ENCODE measurements around the gene KIRREL1.

KIRREL1 gene

GRCh38 chr1:158037866-158038359 is 44.5 kb downstream of the KIRREL1 start:
- Histone ChIP-seq H3K4me3 (ENCODE audit: severe bottlenecking) (no peak overlapping the region), H3K4me1 (ENCODE audit: insufficient read depth, poor library complexity, severe bottlenecking) (peaks cover 24% of the 10 kb centered on the region), H3K9me3 (ENCODE audit: severe bottlenecking) (no peaks in the 10 kb centered on the region), H3K36me3 (ENCODE audit: low read depth) (peaks cover 11% of the 10 kb centered on the region), H3K27me3 (ENCODE audit: insufficient read depth, poor library complexity, severe bottlenecking) (no peaks in the 10 kb centered on the region), H3K27ac (ENCODE audit: poor library complexity, severe bottlenecking) (peak overlapping the region; percentile 88)
- no peak for TF ChIP-seq CTCF (IDR thresholded peaks at IDR 0.05; ENCODE audit: poor library complexity, severe bottlenecking)
- DNase-seq (ENCODE audit: low spot score) (peak; percentile 70), ATAC-seq (ENCODE audit: low read depth) (peak; percentile 87)

GRCh38 chr1:158038793-158039192 is 45.3 kb downstream of the KIRREL1 start:
- DNase-seq (ENCODE audit: low spot score) = no peak
- no peak for TF ChIP-seq CTCF (IDR thresholded peaks at IDR 0.05; ENCODE audit: poor library complexity, severe bottlenecking)
- ATAC-seq (ENCODE audit: low read depth) = no peak
- Histone ChIP-seq H3K27me3 (ENCODE audit: insufficient read depth, poor library complexity, severe bottlenecking) (no peaks in the 10 kb centered on the region), H3K36me3 (ENCODE audit: low read depth) (peaks cover 8% of the 10 kb centered on the region; the same call in 1 of the 2 replicates), H3K4me1 (ENCODE audit: insufficient read depth, poor library complexity, severe bottlenecking) (peaks cover 24% of the 10 kb centered on the region), H3K4me3 (ENCODE audit: severe bottlenecking) (no peak overlapping the region), H3K9me3 (ENCODE audit: severe bottlenecking) (no peaks in the 10 kb centered on the region), H3K27ac (ENCODE audit: poor library complexity, severe bottlenecking) (peak overlapping the region; percentile 88)

GRCh38 chr1:158039380-158039779 is 45.9 kb downstream of the KIRREL1 start:
- peak overlapping the region; percentile 88 for H3K27ac ChIP-seq (ENCODE audit: poor library complexity, severe bottlenecking)
- no peaks in the 10 kb centered on the region for H3K27me3 ChIP-seq (ENCODE audit: insufficient read depth, poor library complexity, severe bottlenecking)

GRCh38 chr1:158040323-158040722 is 46.9 kb downstream of the KIRREL1 start:
- Histone ChIP-seq H3K9me3 (ENCODE audit: severe bottlenecking) (no peaks in the 10 kb centered on the region), H3K27ac (ENCODE audit: poor library complexity, severe bottlenecking) (no peak overlapping the region), H3K4me1 (ENCODE audit: insufficient read depth, poor library complexity, severe bottlenecking) (peaks cover 24% of the 10 kb centered on the region), H3K27me3 (ENCODE audit: insufficient read depth, poor library complexity, severe bottlenecking) (no peaks in the 10 kb centered on the region), H3K4me3 (ENCODE audit: severe bottlenecking) (no peak overlapping the region), H3K36me3 (ENCODE audit: low read depth) (peaks cover 14% of the 10 kb centered on the region)
- no peak for ATAC-seq (ENCODE audit: low read depth)
- no peak for DNase-seq (ENCODE audit: low spot score)
- TF ChIP-seq CTCF (IDR thresholded peaks at IDR 0.05; ENCODE audit: poor library complexity, severe bottlenecking) = no peak

More at GRCh38 chr1:158039380-158039779, 45.9 kb downstream of the KIRREL1 start:
- H3K4me1 ChIP-seq (ENCODE audit: insufficient read depth, poor library complexity, severe bottlenecking) = peaks cover 24% of the 10 kb centered on the region
- H3K9me3 ChIP-seq (ENCODE audit: severe bottlenecking) = no peaks in the 10 kb centered on the region
- ATAC-seq (ENCODE audit: low read depth) (no peak), DNase-seq (ENCODE audit: low spot score) (no peak)
- peaks cover 10% of the 10 kb centered on the region for H3K36me3 ChIP-seq (ENCODE audit: low read depth)
- H3K4me3 ChIP-seq (ENCODE audit: severe bottlenecking) = no peak overlapping the region
- TF ChIP-seq CTCF (IDR thresholded peaks at IDR 0.05; ENCODE audit: poor library complexity, severe bottlenecking) = no peak

GRCh38 chr1:158043232-158043631 is 49.8 kb downstream of the KIRREL1 start:
- peaks cover 7% of the 10 kb centered on the region for H3K4me1 ChIP-seq (ENCODE audit: insufficient read depth, poor library complexity, severe bottlenecking)
- ATAC-seq (ENCODE audit: low read depth) (no peak), DNase-seq (ENCODE audit: low spot score) (no peak)
- H3K27ac ChIP-seq (ENCODE audit: poor library complexity, severe bottlenecking) = no peak overlapping the region
- peaks cover 24% of the 10 kb centered on the region for H3K36me3 ChIP-seq (ENCODE audit: low read depth)
- no peaks in the 10 kb centered on the region for H3K9me3 ChIP-seq (ENCODE audit: severe bottlenecking)
- H3K4me3 ChIP-seq (ENCODE audit: severe bottlenecking) = no peak overlapping the region
- no peak for TF ChIP-seq CTCF (IDR thresholded peaks at IDR 0.05; ENCODE audit: poor library complexity, severe bottlenecking)
- no peaks in the 10 kb centered on the region for H3K27me3 ChIP-seq (ENCODE audit: insufficient read depth, poor library complexity, severe bottlenecking)

Measured in RWPE2 (cell line).